DOHH2 (cell line): ENCODE data around the gene TUBB4A.

Experiments
- H3F3A ChIP-seq: fragments of 200-600 bp; sonication (generic), shearing (Covaris generic); 2 replicates; pipeline ENCODE4 v1.6.0; 2016; ENCODE audit warnings: antibody characterized with exemption, mild to moderate bottlenecking; ENCODE audit not compliant: control insufficient read depth, insufficient read depth
- H3K27ac ChIP-seq: fragments of 200-600 bp; sonication (generic); 2 replicates; pipeline ENCODE4 v1.5.1; 2014; ENCODE audit warnings: low read depth, mild to moderate bottlenecking, low read length, moderate library complexity
- H3K27me3 ChIP-seq: fragments of 200-600 bp; sonication (generic); 2 replicates; pipeline ENCODE4 v1.6.1; 2014; ENCODE audit warnings: mild to moderate bottlenecking, low read length, mixed read lengths; ENCODE audit not compliant: control insufficient read depth
- H3K36me3 ChIP-seq: fragments of 200-600 bp; sonication (generic); 2 replicates; pipeline ENCODE4 v1.6.1; 2014; ENCODE audit warnings: mild to moderate bottlenecking, low read length, moderate library complexity, mixed read lengths; ENCODE audit not compliant: control insufficient read depth
- H3K4me1 ChIP-seq: fragments of 200-600 bp; sonication (generic); 2 replicates; pipeline ENCODE4 v1.6.1; 2014; ENCODE audit warnings: mild to moderate bottlenecking, low read length, mixed read lengths; ENCODE audit not compliant: control insufficient read depth
- H3K4me2 ChIP-seq: fragments of 200-600 bp; sonication (generic); 2 replicates; pipeline ENCODE4 v1.6.0; 2014; ENCODE audit warnings: mild to moderate bottlenecking, low read length, moderate library complexity
- H3K4me3 ChIP-seq: fragments of 200-600 bp; sonication (generic); 2 replicates; pipeline ENCODE4 v1.5.1; 2014; ENCODE audit warnings: mild to moderate bottlenecking, low read length, mixed read lengths
- H3K79me2 ChIP-seq: fragments of 200-600 bp; sonication (generic); 2 replicates; pipeline ENCODE4 v1.6.1; 2014; ENCODE audit warnings: mild to moderate bottlenecking, low read length, mixed read lengths; ENCODE audit not compliant: control insufficient read depth
- H3K9me2 ChIP-seq: fragments of 200-600 bp; sonication (generic); replicated peaks from 2 replicates; pipeline ENCODE4 v1.6.1; 2014; ENCODE audit warnings: mild to moderate bottlenecking, low read length, mixed read lengths; ENCODE audit not compliant: control insufficient read depth
- H3K9me3 ChIP-seq: fragments of 200-600 bp; sonication (generic); 2 replicates; pipeline ENCODE4 v1.6.1; 2014; ENCODE audit warnings: antibody characterized with exemption, low read length, mixed read lengths; ENCODE audit not compliant: control insufficient read depth, insufficient read depth
- H4K20me1 ChIP-seq: fragments of 200-600 bp; sonication (generic); 2 replicates; pipeline ENCODE4 v1.6.0; 2014; ENCODE audit warnings: low read depth, mild to moderate bottlenecking, antibody characterized with exemption, low read length, moderate library complexity; ENCODE audit not compliant: control insufficient read depth, insufficient read depth
- EZH2phosphoT487 ChIP-seq: fragments of 200-600 bp; sonication (generic); IDR thresholded peaks from 2 replicates; pipeline ENCODE4 v1.6.1; 2017; ENCODE audit warnings: borderline replicate concordance, mild to moderate bottlenecking, antibody characterized with exemption, low read length, moderate library complexity, mixed read lengths
- TF ChIP-seq, protein P1 (sequence below): fragments of 200-600 bp; sonication (generic); IDR thresholded peaks from one replicate; pipeline ENCODE4 v1.5.1; 2014; ENCODE audit warnings: antibody characterized with exemption, mild to moderate bottlenecking, low read depth, low read length; ENCODE audit not compliant: poor library complexity, severe bottlenecking

The TUBB4A gene

GRCh38 chr19:6532244-6532999, 30.3 kb upstream of the TUBB4A start:
- peak overlapping the region; percentile 87 for H3K4me2 ChIP-seq
- no peaks in the 10 kb centered on the region for H3K9me3 ChIP-seq
- H3K36me3 ChIP-seq = peaks cover 53% of the 10 kb centered on the region
- peak overlapping the region; percentile 94 for H3K4me3 ChIP-seq
- peak overlapping the region; percentile 93 for H3K27ac ChIP-seq
- H3K27me3 ChIP-seq = no peaks in the 10 kb centered on the region
- peaks cover 9% of the 10 kb centered on the region; the same call in 1 of the 2 replicates for H4K20me1 ChIP-seq
- peaks cover 63% of the 10 kb centered on the region for H3K4me1 ChIP-seq
- H3K79me2 ChIP-seq = peaks cover 57% of the 10 kb centered on the region
- TF ChIP-seq EZH2phosphoT487 = no peak
- TF ChIP-seq, protein P1, sequence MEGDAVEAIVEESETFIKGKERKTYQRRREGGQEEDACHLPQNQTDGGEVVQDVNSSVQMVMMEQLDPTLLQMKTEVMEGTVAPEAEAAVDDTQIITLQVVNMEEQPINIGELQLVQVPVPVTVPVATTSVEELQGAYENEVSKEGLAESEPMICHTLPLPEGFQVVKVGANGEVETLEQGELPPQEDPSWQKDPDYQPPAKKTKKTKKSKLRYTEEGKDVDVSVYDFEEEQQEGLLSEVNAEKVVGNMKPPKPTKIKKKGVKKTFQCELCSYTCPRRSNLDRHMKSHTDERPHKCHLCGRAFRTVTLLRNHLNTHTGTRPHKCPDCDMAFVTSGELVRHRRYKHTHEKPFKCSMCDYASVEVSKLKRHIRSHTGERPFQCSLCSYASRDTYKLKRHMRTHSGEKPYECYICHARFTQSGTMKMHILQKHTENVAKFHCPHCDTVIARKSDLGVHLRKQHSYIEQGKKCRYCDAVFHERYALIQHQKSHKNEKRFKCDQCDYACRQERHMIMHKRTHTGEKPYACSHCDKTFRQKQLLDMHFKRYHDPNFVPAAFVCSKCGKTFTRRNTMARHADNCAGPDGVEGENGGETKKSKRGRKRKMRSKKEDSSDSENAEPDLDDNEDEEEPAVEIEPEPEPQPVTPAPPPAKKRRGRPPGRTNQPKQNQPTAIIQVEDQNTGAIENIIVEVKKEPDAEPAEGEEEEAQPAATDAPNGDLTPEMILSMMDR = no peak
- no peaks in the 10 kb centered on the region for H3K9me2 ChIP-seq
- peaks cover 38% of the 10 kb centered on the region for H3F3A ChIP-seq

DNA sequence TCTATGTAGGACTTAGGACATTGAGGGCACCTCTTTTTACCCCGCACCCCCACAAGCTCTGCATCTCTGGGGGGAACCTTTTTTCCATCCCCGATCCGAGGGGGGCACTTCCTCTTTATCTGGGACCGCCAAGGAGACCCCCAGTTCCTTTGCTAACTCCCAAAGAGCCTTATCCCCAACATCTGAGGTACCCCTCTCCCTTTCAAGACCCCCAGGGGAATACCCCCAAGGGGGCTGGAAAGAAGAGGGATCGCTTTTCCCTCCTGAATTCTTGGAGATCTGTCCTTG, 29.8 kb upstream of the TUBB4A start:
- Histone ChIP-seq H3F3A (peaks cover 43% of the 10 kb centered on the region), H3K4me1 (peaks cover 63% of the 10 kb centered on the region), H3K9me2 (no peaks in the 10 kb centered on the region), H3K27ac (peak overlapping the region; percentile 93), H3K4me3 (peak overlapping the region; percentile 94), H3K36me3 (peaks cover 48% of the 10 kb centered on the region), H4K20me1 (peaks cover 9% of the 10 kb centered on the region; the same call in 1 of the 2 replicates), H3K27me3 (no peaks in the 10 kb centered on the region), H3K79me2 (peaks cover 51% of the 10 kb centered on the region), H3K9me3 (no peaks in the 10 kb centered on the region), H3K4me2 (peak overlapping the region; percentile 87)
- TF ChIP-seq, protein P1 = no peak
- no peak for TF ChIP-seq EZH2phosphoT487

DNA sequence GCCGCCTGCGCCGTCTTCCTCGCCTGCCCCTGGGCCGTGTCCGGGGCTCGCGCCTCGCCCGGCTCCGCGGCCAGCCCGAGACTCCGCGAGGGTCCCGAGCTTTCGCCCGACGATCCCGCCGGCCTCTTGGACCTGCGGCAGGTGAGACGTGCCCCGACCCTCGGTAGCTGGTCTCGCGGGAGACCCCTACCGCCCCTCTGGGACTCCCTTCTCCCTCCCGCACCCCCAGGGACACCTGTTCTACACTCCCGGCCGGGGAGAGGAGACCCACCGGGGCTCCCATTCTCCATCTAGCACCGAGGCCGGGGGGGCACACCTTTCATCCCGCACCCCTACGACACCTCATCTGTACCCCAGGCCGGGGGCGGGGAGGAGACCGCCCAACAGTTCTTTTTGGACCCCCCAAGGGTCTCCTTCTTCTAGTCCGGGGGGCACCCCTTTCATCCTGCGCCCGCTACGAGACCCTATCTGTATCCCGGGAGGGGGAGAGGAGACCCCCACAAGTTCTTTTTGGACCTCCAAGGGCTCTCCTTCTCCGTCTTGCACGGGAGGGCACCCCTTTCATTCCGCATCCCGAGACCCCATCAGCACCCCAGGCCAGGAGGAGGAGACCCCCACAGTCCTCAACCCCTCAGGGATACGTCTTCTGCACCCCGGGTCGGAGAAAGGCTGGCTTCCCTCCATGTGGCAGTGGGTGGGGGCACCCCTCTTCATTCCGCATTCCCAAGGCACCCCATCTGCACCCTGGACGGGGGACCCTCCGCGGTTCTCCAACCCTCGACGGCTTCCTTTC, 29.2 kb upstream of the TUBB4A start:
- H3K79me2 ChIP-seq = peaks cover 46% of the 10 kb centered on the region
- TF ChIP-seq, protein P1 = no peak
- no peak for TF ChIP-seq EZH2phosphoT487

More for the DNA sequence above, 29.2 kb upstream of the TUBB4A start:
- H3K9me2 ChIP-seq = no peaks in the 10 kb centered on the region
- H3K9me3 ChIP-seq = no peaks in the 10 kb centered on the region
- peak overlapping the region; percentile 87 for H3K4me2 ChIP-seq
- H3F3A ChIP-seq = peaks cover 44% of the 10 kb centered on the region
- H3K4me1 ChIP-seq = peaks cover 61% of the 10 kb centered on the region
- H3K27me3 ChIP-seq = no peaks in the 10 kb centered on the region
- peaks cover 43% of the 10 kb centered on the region for H3K36me3 ChIP-seq
- H3K4me3 ChIP-seq = peak overlapping the region; percentile 94
- H3K27ac ChIP-seq = peak overlapping the region; percentile 93
- H4K20me1 ChIP-seq = peaks cover 9% of the 10 kb centered on the region; the same call in 1 of the 2 replicates
